ENCODE data around the gene GJB1. TPM values are rescaled to one million over a fixed set of nuclear protein-coding genes. Genes with fewer than 3 reads are reported as not detected.
"Not testable (repeated sequence)": the region's sequence is repeated elsewhere in the genome, so short reads cannot be mapped to it uniquely, and the experiment has no call there.

The GJB1 gene
- total RNA-seq, 4 donors from 2014 or later, result 20.9 to 73.3 (median 48.3) TPM

GRCh38 chrX:71177327-71177726 is 45.7 kb upstream of the GJB1 start:
- in situ Hi-C loops (cut with MboI; ENCODE audit: low pct_ligation_motif_present in 1 of 4, low pct_unique_long_range_greater_than_20kb in 1 of 4, low sequenced_read_pairs in 3 of 4), result loop anchor here in 3 of 4 donors (10.0 to 25.0 kb wide), 5 partner anchors 90 to 415 kb away; partner anchors contain the start of gene FOXO4 (in 1 of the 3)

GRCh38 chrX:71178908-71179307 is 44.1 kb upstream of the GJB1 start:
- in situ Hi-C loops (cut with MboI; ENCODE audit: low pct_ligation_motif_present in 1 of 4, low pct_unique_long_range_greater_than_20kb in 1 of 4, low sequenced_read_pairs in 3 of 4), result loop anchor here in 3 of 4 donors (10.0 to 25.0 kb wide), 5 partner anchors 92 to 417 kb away; partner anchors contain the start of gene FOXO4 (in 1 of the 3)

More at GRCh38 chrX:71177327-71177726, 45.7 kb upstream of the GJB1 start:
- WGBS, 2 donors (ENCODE audit: low coverage in 1 of 2), result 50 to 57% methylated on average over 3 of the region's 3 CpGs
- Histone ChIP-seq H3K36me3 (no peaks in the 10 kb centered on the region), H3K9me3 (no peaks in the 10 kb centered on the region), H3K27me3 (no peaks in the 10 kb centered on the region), H3K27ac (no peak overlapping the region), H3K4me1 (peaks cover 0 to 5% (median 0%) of the 10 kb centered on the region in 4 donors), H3K4me3 (no peak overlapping the region)
- TF ChIP-seq POLR2AphosphoS5 (IDR thresholded peaks at IDR 0.05) (no peak), EP300 (IDR thresholded peaks at IDR 0.05; ENCODE audit: low read depth) (no peak), CTCF (IDR thresholded peaks at IDR 0.05) (no peak), POLR2A (IDR thresholded peaks at IDR 0.05) (no peak)
- no peak for DNase-seq
- intact Hi-C loops (cut with DNase I; ENCODE audit: low total_unique reads), result loop anchor here (2.0 to 10.0 kb wide), 2 partner anchors 51 to 203 kb away; no protein-coding TSS in a partner anchor

GRCh38 chrX:71180579-71181265 is 42.3 kb upstream of the GJB1 start:
- H3K4me3 ChIP-seq; H3K36me3 ChIP-seq; intact Hi-C loops (cut with DNase I; ENCODE audit: low total_unique reads); H3K27me3 ChIP-seq; H3K9me3 ChIP-seq; DNase-seq: not testable (repeated sequence)
- H3K27ac ChIP-seq, result peak overlapping the region; percentile 75 to 89 (median 86)
- 70% methylated on average over 9 of the region's 9 CpGs; no CpG with 5 or more reads in 1 of the 2 donors for WGBS, 2 donors (ENCODE audit: low coverage in 1 of 2)
- in situ Hi-C loops (cut with MboI; ENCODE audit: low pct_ligation_motif_present in 1 of 4, low pct_unique_long_range_greater_than_20kb in 1 of 4, low sequenced_read_pairs in 3 of 4), result loop anchor here in 2 of 4 donors (25.0 kb wide), 3 partner anchors 93 to 418 kb away; partner anchors contain the start of gene FOXO4 (in 1 of the 2)
- peaks cover 0 to 10% (median 0%) of the 10 kb centered on the region in 4 donors for H3K4me1 ChIP-seq

More at GRCh38 chrX:71178908-71179307, 44.1 kb upstream of the GJB1 start:
- no peak overlapping the region for H3K4me3 ChIP-seq
- DNase-seq, result peak; percentile 56
- no peaks in the 10 kb centered on the region for H3K27me3 ChIP-seq
- 3% methylated on average over 4 of the region's 4 CpGs; no CpG with 5 or more reads in 1 of the 2 donors for WGBS, 2 donors (ENCODE audit: low coverage in 1 of 2)
- H3K36me3 ChIP-seq, result no peaks in the 10 kb centered on the region
- intact Hi-C loops (cut with DNase I; ENCODE audit: low total_unique reads), result loop anchor here (10.0 kb wide), 1 partner anchor 204 kb away; no protein-coding TSS in a partner anchor
- H3K4me1 ChIP-seq, result peaks cover 0 to 10% (median 0%) of the 10 kb centered on the region in 4 donors
- no peaks in the 10 kb centered on the region for H3K9me3 ChIP-seq
- peak; percentile 53 to 72 (median 68) for TF ChIP-seq CTCF (IDR thresholded peaks at IDR 0.05)
- no peak for TF ChIP-seq EP300 (IDR thresholded peaks at IDR 0.05; ENCODE audit: low read depth)
- TF ChIP-seq POLR2A (IDR thresholded peaks at IDR 0.05), result no peak
- TF ChIP-seq POLR2AphosphoS5 (IDR thresholded peaks at IDR 0.05), result no peak
- H3K27ac ChIP-seq, result no peak overlapping the region

- intact Hi-C loops (cut with DNase I; ENCODE audit: low total_unique reads) (no loop called here), in situ Hi-C loops (cut with MboI; ENCODE audit: low pct_ligation_motif_present in 1 of 4, low pct_unique_long_range_greater_than_20kb in 1 of 4, low sequenced_read_pairs in 3 of 4) (loop anchor here in 2 of 4 donors (25.0 kb wide), 3 partner anchors 94 to 419 kb away; partner anchors contain the start of gene FOXO4 (in 1 of the 2))
- Histone ChIP-seq H3K9me3 (no peaks in the 10 kb centered on the region), H3K27me3 (no peaks in the 10 kb centered on the region), H3K27ac (peak overlapping the region; percentile 75 to 89 (median 86)), H3K4me1 (peaks cover 0 to 10% (median 0%) of the 10 kb centered on the region in 4 donors), H3K36me3 (no peaks in the 10 kb centered on the region), H3K4me3 (peak overlapping the region in 3 of 4 donors; percentile 24 to 51 (median 34))
- TF ChIP-seq CTCF (IDR thresholded peaks at IDR 0.05) (no peak), POLR2AphosphoS5 (IDR thresholded peaks at IDR 0.05) (no peak), EP300 (IDR thresholded peaks at IDR 0.05; ENCODE audit: low read depth) (no peak), POLR2A (IDR thresholded peaks at IDR 0.05) (no peak)
- WGBS, 2 donors (ENCODE audit: low coverage in 1 of 2), result 59 to 60% methylated on average over 1 to 10 of the region's 10 CpGs
- peak; percentile 34 for DNase-seq
Observed at GRCh38 chrX:71181558-71181909, 41.5 kb upstream of the GJB1 start.
